ENCODE measurements around the gene PPARA. TPM values are rescaled to one million over a fixed set of nuclear protein-coding genes. Genes with fewer than 3 reads are reported as not detected.

PPARA gene
- total and polyA plus RNA-seq, 7 donors: 11.0 to 55.8 (median 37.3) TPM

DNA sequence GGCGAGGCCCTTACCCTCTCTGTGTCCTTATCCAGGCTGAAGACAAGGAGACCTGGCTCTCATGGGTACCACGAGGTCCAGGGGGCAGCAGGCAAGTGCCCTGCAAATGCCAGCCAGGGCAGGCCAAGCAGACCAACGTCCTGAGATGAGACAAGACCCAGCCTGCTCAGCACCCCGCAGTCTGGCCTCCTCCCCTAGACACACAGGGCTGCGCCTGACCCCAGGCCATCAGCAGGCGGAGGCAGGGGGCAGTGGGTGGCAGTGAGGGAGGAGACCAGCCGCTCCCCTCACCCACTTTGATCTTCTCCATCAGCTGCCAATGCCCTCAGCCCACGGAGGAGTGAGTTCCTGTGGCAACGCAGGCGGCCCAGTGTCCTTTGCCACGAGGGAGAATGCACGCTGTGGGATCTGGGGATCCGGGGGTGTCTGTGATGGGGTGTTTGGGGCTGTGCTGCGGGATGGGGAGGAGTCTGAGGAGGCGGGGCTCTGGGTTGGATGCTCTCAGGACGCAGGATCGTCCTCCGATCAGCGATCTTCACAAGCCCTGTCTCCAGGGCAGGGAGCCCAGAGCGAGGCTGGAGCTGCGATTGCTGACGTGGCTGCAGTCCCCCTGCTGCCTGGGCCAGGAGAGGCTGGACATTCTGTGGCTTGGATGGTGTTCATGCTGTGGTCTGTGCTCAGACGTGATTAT is 30.5 kb upstream of the PPARA start:
- Histone ChIP-seq H3K36me3 (ENCODE audit: insufficient read depth in 1 of 2, low read depth in 1 of 2) (no peaks in the 10 kb centered on the region), H3K9me3 (no peaks in the 10 kb centered on the region), H3K27me3 (ENCODE audit: insufficient read depth in 3 of 3, low read length in 2 of 3) (no peaks in the 10 kb centered on the region), H3K4me1 (peaks cover 7% of the 10 kb centered on the region), H3K27ac (no peak overlapping the region), H3K4me3 (no peak overlapping the region)
- 36 to 58% (median 44%) methylated on average over 20 to 23 of the region's 23 CpGs for WGBS, 3 donors
- ATAC-seq: no peak
- DNase-seq: peak in 1 of 2 donors; percentile 84
- intact Hi-C loops (cut with DNase I): loop anchor here in 1 of 2 donors (5.0 kb wide), 1 partner anchor 422 kb away; no protein-coding TSS in a partner anchor
- TF ChIP-seq, protein P1, sequence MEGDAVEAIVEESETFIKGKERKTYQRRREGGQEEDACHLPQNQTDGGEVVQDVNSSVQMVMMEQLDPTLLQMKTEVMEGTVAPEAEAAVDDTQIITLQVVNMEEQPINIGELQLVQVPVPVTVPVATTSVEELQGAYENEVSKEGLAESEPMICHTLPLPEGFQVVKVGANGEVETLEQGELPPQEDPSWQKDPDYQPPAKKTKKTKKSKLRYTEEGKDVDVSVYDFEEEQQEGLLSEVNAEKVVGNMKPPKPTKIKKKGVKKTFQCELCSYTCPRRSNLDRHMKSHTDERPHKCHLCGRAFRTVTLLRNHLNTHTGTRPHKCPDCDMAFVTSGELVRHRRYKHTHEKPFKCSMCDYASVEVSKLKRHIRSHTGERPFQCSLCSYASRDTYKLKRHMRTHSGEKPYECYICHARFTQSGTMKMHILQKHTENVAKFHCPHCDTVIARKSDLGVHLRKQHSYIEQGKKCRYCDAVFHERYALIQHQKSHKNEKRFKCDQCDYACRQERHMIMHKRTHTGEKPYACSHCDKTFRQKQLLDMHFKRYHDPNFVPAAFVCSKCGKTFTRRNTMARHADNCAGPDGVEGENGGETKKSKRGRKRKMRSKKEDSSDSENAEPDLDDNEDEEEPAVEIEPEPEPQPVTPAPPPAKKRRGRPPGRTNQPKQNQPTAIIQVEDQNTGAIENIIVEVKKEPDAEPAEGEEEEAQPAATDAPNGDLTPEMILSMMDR (IDR thresholded peaks at IDR 0.05): no peak

DNA sequence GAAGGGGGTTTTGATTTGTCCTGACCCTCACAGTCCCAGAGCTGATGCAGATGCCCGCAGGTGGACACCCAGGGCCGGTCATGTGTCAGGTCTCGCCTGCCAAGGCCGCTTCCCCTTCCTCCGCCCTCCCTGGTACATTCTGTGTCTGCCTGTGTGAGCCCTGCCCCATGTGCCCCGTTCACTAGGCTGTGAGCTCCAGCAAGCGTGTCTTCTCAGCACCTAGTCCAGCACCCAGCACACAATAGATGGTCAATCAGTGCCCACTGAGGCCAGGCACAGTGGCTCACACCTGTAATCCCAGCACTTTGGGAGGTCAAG is 29.9 kb upstream of the PPARA start:
- WGBS, 3 donors: 41 to 78% (median 45%) methylated on average over 7 of the region's 7 CpGs
- H3K27ac ChIP-seq: no peak overlapping the region
- no peak for ATAC-seq

DNA sequence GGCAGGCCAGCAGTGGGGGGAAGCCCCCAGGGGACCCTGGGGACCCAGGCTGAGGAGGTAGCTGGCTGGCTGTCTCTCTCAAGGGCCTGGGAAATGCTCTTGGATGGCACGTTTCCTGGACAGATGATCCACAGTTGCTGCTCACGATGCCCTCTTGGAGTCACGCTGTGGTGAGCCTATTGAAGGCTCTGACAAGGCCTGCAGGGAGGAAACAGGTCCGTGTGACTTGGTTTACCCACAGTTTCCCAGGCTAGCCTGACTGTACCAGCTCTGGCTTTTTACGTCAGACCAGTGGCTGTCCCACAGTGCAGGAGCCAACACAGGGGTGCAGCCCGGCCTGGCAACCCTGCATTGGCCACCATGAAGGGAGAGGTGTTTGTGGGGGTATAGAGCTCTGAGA is 29.2 kb upstream of the PPARA start:
- TF ChIP-seq, protein P1 (IDR thresholded peaks at IDR 0.05): no peak
- intact Hi-C loops (cut with DNase I): loop anchor here in 1 of 2 donors (5.0 kb wide), 1 partner anchor 421 kb away; no protein-coding TSS in a partner anchor
- Histone ChIP-seq H3K27ac (no peak overlapping the region), H3K4me3 (no peak overlapping the region), H3K27me3 (ENCODE audit: insufficient read depth in 3 of 3, low read length in 2 of 3) (no peaks in the 10 kb centered on the region), H3K36me3 (ENCODE audit: insufficient read depth in 1 of 2, low read depth in 1 of 2) (no peaks in the 10 kb centered on the region), H3K4me1 (peaks cover 3% of the 10 kb centered on the region), H3K9me3 (no peaks in the 10 kb centered on the region)
- whole genome bisulfite sequencing, 3 donors: 58 to 82% (median 67%) methylated on average over 6 of the region's 6 CpGs
- no peak for ATAC-seq
- DNase-seq: no peak

More for the DNA sequence above, 29.9 kb upstream of the PPARA start:
- no peaks in the 10 kb centered on the region for H3K36me3 ChIP-seq (ENCODE audit: insufficient read depth in 1 of 2, low read depth in 1 of 2)
- H3K9me3 ChIP-seq: no peaks in the 10 kb centered on the region
- no peaks in the 10 kb centered on the region for H3K27me3 ChIP-seq (ENCODE audit: insufficient read depth in 3 of 3, low read length in 2 of 3)
- H3K4me1 ChIP-seq: peaks cover 7% of the 10 kb centered on the region
- no peak for DNase-seq
- intact Hi-C loops (cut with DNase I): loop anchor here in 1 of 2 donors (5.0 kb wide), 1 partner anchor 422 kb away; no protein-coding TSS in a partner anchor
- TF ChIP-seq, protein P1 (IDR thresholded peaks at IDR 0.05): no peak
- H3K4me3 ChIP-seq: no peak overlapping the region

DNA sequence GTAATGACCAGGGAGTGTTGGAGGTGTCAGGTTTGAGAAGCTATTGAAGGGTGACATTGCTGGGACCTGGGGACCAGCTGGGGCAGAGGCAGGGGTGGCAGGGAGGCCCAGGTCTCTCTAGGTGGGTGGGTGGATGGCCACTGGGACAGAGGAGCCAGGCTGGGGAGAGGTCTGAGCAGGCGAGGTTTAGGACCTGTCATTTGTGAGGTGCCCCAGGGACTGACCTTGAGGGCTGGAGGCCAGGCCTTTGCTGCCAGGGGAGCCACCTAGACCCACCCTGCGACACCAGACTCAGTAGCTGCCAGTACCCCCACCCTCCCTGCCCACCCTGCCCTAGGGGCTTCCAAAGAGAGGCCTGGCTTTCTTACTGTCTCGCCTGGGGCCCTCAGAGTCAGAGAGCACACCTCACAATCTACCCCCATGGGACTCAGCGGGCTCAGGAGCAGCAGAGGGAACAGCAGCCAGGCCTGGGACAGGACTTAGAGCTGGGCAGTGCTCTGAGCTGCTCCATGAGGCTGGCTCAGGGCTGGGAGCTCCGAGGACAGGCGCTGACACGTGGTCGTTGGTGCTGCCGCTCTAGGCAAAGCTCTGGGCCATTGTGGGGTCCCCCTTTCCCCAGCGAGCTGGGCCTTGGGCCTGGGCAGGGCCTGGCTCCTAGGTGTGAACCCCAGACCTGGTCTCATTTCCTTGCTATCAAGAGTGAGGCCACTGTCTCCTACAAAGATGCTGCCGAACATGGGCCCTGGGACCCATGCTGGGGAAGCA is 28.6 kb upstream of the PPARA start:
- no peaks in the 10 kb centered on the region for H3K36me3 ChIP-seq (ENCODE audit: insufficient read depth in 1 of 2, low read depth in 1 of 2)
- WGBS, 3 donors: 75 to 82% (median 82%) methylated on average over 10 to 11 of the region's 11 CpGs
- H3K9me3 ChIP-seq: no peaks in the 10 kb centered on the region
- no peaks in the 10 kb centered on the region for H3K4me1 ChIP-seq
- TF ChIP-seq, protein P1 (IDR thresholded peaks at IDR 0.05): no peak
- H3K4me3 ChIP-seq: no peak overlapping the region
- no peaks in the 10 kb centered on the region for H3K27me3 ChIP-seq (ENCODE audit: insufficient read depth in 3 of 3, low read length in 2 of 3)
- DNase-seq (no peak), ATAC-seq (no peak)
- H3K27ac ChIP-seq: no peak overlapping the region
- intact Hi-C loops (cut with DNase I): loop anchor here (1.0 to 5.0 kb wide), 2 partner anchors 193 to 421 kb away; no protein-coding TSS in a partner anchor

All from psoas muscle (tissue), 8 donors.